GM23338 (cell line): Measurements from ENCODE around the gene MBLAC1. TPM values are rescaled to one million over a fixed set of nuclear protein-coding genes. Genes with fewer than 3 reads are reported as not detected.
A peak's percentile ranks its signal among the peaks of the same experiment; 100 is the strongest.

Experiments
- ATAC-seq: fragments of 200-7000 bp; cut with Tn5 transposase; 3 replicates; pipeline ENCODE4 v1.9.1; 2020
- DNase-seq: peaks from one replicate; pipeline ENCODE4 v3.0.0-alpha.2; 2015; ENCODE audit warnings: low spot score
- H2AFZ ChIP-seq: fragments of 200-600 bp; sonication (generic); 2 replicates; pipeline ENCODE4 v1.8.0; 2016; ENCODE audit warnings: antibody characterized with exemption, mild to moderate bottlenecking, moderate library complexity
- H3F3A ChIP-seq: fragments of 200-600 bp; sonication (generic); replicated peaks from 2 replicates; pipeline ENCODE4 v1.8.0; 2017; ENCODE audit warnings: antibody characterized with exemption, mixed run types, low read depth
- H3K27ac ChIP-seq: fragments of 200-600 bp; sonication (generic); 2 replicates; pipeline ENCODE4 v1.6.1; 2016; ENCODE audit warnings: low read depth
- H3K27me3 ChIP-seq: fragments of 200-600 bp; sonication (generic); 2 replicates; pipeline ENCODE4 v1.8.0; 2016; ENCODE audit warnings: mild to moderate bottlenecking, mixed run types, moderate library complexity; ENCODE audit not compliant: insufficient read depth
- H3K36me3 ChIP-seq: fragments of 200-600 bp; sonication (generic); 2 replicates; pipeline ENCODE4 v1.8.0; 2016; ENCODE audit warnings: mild to moderate bottlenecking; ENCODE audit not compliant: insufficient read depth
- H3K4me1 ChIP-seq: fragments of 200-600 bp; sonication (generic); 2 replicates; pipeline ENCODE4 v1.8.0; 2016; ENCODE audit warnings: mild to moderate bottlenecking, moderate library complexity; ENCODE audit not compliant: insufficient read depth
- H3K4me2 ChIP-seq: fragments of 200-600 bp; sonication (generic); 2 replicates; pipeline ENCODE4 v1.7.1; 2017; ENCODE audit warnings: mixed run types
- H3K4me3 ChIP-seq: fragments of 200-600 bp; sonication (generic); 2 replicates; pipeline ENCODE4 v1.6.1; 2016; ENCODE audit warnings: mixed run types
- H3K79me2 ChIP-seq: fragments of 200-600 bp; sonication (generic); replicated peaks from 2 replicates; pipeline ENCODE4 v1.8.0; 2017; ENCODE audit warnings: mild to moderate bottlenecking; ENCODE audit not compliant: insufficient read depth
- H3K9me2 ChIP-seq: fragments of 200-600 bp; sonication (generic); 2 replicates; pipeline ENCODE4 v1.8.0; 2017; ENCODE audit not compliant: insufficient read depth
- H4K20me1 ChIP-seq: fragments of 200-600 bp; sonication (generic); replicated peaks from 2 replicates; pipeline ENCODE4 v1.8.0; 2017; ENCODE audit warnings: mild to moderate bottlenecking; ENCODE audit not compliant: insufficient read depth
- H3K27ac Mint-ChIP-seq: 2 replicates; pipeline ENCODE4 v1.8.0; 2020; ENCODE audit warnings: inconsistent platforms, mild to moderate bottlenecking, moderate library complexity, mixed read lengths
- H3K27me3 Mint-ChIP-seq: 3 replicates; pipeline ENCODE4 v1.8.0; 2022; ENCODE audit warnings: low read depth, mild to moderate bottlenecking, moderate library complexity, mixed read lengths, inconsistent platforms; ENCODE audit not compliant: insufficient read depth, poor library complexity
- H3K36me3 Mint-ChIP-seq: 3 replicates; pipeline ENCODE4 v1.8.0; 2021; ENCODE audit warnings: low read depth, mild to moderate bottlenecking, inconsistent platforms, moderate library complexity, mixed read lengths
- H3K4me1 Mint-ChIP-seq: 3 replicates; pipeline ENCODE4 v1.8.0; 2020; ENCODE audit warnings: mild to moderate bottlenecking, inconsistent platforms, mixed read lengths
- H3K4me3 Mint-ChIP-seq: 3 replicates; pipeline ENCODE4 v1.8.0; 2021; ENCODE audit warnings: moderate library complexity, mild to moderate bottlenecking, inconsistent platforms, mixed read lengths
- H3K9me3 Mint-ChIP-seq: 3 replicates; pipeline ENCODE4 v1.8.0; 2020; ENCODE audit warnings: moderate library complexity, mild to moderate bottlenecking, inconsistent platforms, mixed read lengths
- ETS1 ChIP-seq: IDR thresholded peaks from 2 replicates; pipeline ENCODE4 v1.6.1; 2016; ENCODE audit warnings: antibody characterized with exemption
- EZH2 ChIP-seq: fragments of 200-600 bp; sonication (generic); IDR thresholded peaks from one replicate; pipeline ENCODE4 v1.8.0; 2017; ENCODE audit warnings: antibody characterized with exemption, mild to moderate bottlenecking, low read depth; ENCODE audit not compliant: unreplicated experiment
- EZH2phosphoT487 ChIP-seq: fragments of 200-600 bp; sonication (generic); IDR thresholded peaks from one replicate; pipeline ENCODE4 v1.8.1; 2018; ENCODE audit warnings: antibody characterized with exemption; ENCODE audit not compliant: unreplicated experiment
- NANOG ChIP-seq: IDR thresholded peaks from 2 replicates; pipeline ENCODE4 v1.6.1; 2016; ENCODE audit warnings: antibody characterized with exemption, borderline replicate concordance
- POLR2AphosphoS5 ChIP-seq: IDR thresholded peaks from 2 replicates; pipeline ENCODE4 v1.6.1; 2016; ENCODE audit warnings: antibody characterized with exemption, low read depth
- REST ChIP-seq: IDR thresholded peaks from one replicate; pipeline ENCODE4 v1.6.1; 2018; ENCODE audit warnings: antibody characterized with exemption; ENCODE audit not compliant: unreplicated experiment
- STAT1 ChIP-seq: IDR thresholded peaks from one replicate; pipeline ENCODE4 v1.6.1; 2016; ENCODE audit warnings: antibody characterized with exemption; ENCODE audit not compliant: unreplicated experiment
- ZNF114 ChIP-seq: fragments of 250-450 bp; sonication (Bioruptor Pico); IDR thresholded peaks from 2 replicates; pipeline ENCODE4 v1.5.0; 2020; ENCODE audit warnings: mild to moderate bottlenecking, moderate library complexity
- ZNF331 ChIP-seq: fragments of 250-450 bp; sonication (Bioruptor Pico); IDR thresholded peaks from 2 replicates; pipeline ENCODE4 v1.5.0; 2020; ENCODE audit warnings: low read depth, mild to moderate bottlenecking, moderate library complexity
- ZNF462 ChIP-seq: fragments of 250-450 bp; sonication (Bioruptor Pico); IDR thresholded peaks from 2 replicates; pipeline ENCODE4 v1.5.0; 2020; ENCODE audit warnings: mild to moderate bottlenecking, moderate library complexity
- polyA plus RNA-seq: library from polyadenylated mRNA; unstranded; fragments of >200 nt; fragmentation: Nextera tagmentation; extraction: Ambion mirVana; gene quantifications from 2 replicates; pipeline ENCODE4 v1.2.1, GENCODE V29; 2016
- total RNA-seq: library from RNA; depleted of rRNA; stranded (reverse); fragments of >200 nt; shearing (Covaris generic); gene quantifications from 2 replicates; pipeline ENCODE4 v1.2.3, GENCODE V29; 2014

The MBLAC1 gene
- total and polyA plus RNA-seq, 2 experiments from 2014 or later = 2.7 to 5.7 TPM

- no peak for TF ChIP-seq POLR2AphosphoS5
- TF ChIP-seq EZH2phosphoT487 = no peak
Measured at GRCh38 chr7:100115026-100115425, 11.7 kb upstream of the MBLAC1 start (continued).

GRCh38 chr7:100118388-100119071, 8.2 kb upstream of the MBLAC1 start:
- peak overlapping the region; percentile 83 for H3K27ac ChIP-seq
- H3K36me3 Mint-ChIP-seq = peaks cover 26% of the 10 kb centered on the region

More at GRCh38 chr7:100118388-100119071, 8.2 kb upstream of the MBLAC1 start:
- Mint-ChIP-seq H3K4me3 (peak overlapping the region; percentile 94), H3K4me1 (peaks cover 8% of the 10 kb centered on the region; the same call in 2 of the 3 replicates), H3K9me3 (no peaks in the 10 kb centered on the region; the same call in 2 of the 3 replicates), H3K27me3 (peaks cover 14% of the 10 kb centered on the region), H3K27ac (peak overlapping the region; percentile 99)
- Histone ChIP-seq H3K36me3 (no peaks in the 10 kb centered on the region), H3K27me3 (no peaks in the 10 kb centered on the region), H4K20me1 (no peaks in the 10 kb centered on the region; the same call in 1 of the 2 replicates), H3F3A (peaks cover 16% of the 10 kb centered on the region; the same call in 1 of the 2 replicates), H3K79me2 (peaks cover 7% of the 10 kb centered on the region), H2AFZ (peak overlapping the region; percentile 91; the same call in 1 of the 2 replicates), H3K4me1 (peaks cover 8% of the 10 kb centered on the region), H3K4me3 (peak overlapping the region; percentile 88), H3K9me2 (no peaks in the 10 kb centered on the region), H3K4me2 (peak overlapping the region; percentile 83)
- TF ChIP-seq ZNF331 (CRISPR knock-in tag) = no peak
- TF ChIP-seq ETS1 = no peak
- TF ChIP-seq REST = no peak
- TF ChIP-seq EZH2 = no peak
- no peak for TF ChIP-seq EZH2phosphoT487
- no peak for TF ChIP-seq NANOG
- no peak for TF ChIP-seq ZNF114 (CRISPR knock-in tag)
- no peak for TF ChIP-seq STAT1
- TF ChIP-seq ZNF462 (CRISPR knock-in tag) = no peak
- DNase-seq = peak; percentile 73
- no peak; the same call in 1 of the 3 replicates for ATAC-seq
